ENCODE measurements around the gene PARN.
A peak's percentile ranks its signal among the peaks of the same experiment; 100 is the strongest.
"Not testable (repeated sequence)": the region's sequence is repeated elsewhere in the genome, so short reads cannot be mapped to it uniquely, and the experiment has no call there.

Gene PARN

GRCh38 chr16:14572535-14572934 lies 57.5 kb downstream of the PARN start:
- DNase-seq = no peak

DNA sequence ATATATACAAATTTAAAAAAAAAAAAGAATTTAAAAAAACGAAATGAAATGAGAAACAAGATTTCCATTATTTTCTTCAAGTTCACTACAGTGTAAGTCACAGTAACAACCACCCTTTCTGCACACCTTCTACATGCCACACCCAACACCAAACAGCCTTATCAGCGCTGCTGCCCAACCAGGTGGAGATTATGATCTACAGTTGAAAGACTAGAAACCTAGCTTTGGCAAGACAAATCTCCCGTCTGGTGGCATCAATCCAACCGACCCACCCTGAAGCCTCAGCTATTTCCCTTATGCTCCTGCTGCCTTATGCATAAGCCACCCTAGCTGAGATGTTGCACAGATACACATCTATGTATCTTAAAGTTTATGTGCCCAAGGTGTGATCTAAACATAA lies 60.8 kb downstream of the PARN start:
- no peak for DNase-seq

DNA sequence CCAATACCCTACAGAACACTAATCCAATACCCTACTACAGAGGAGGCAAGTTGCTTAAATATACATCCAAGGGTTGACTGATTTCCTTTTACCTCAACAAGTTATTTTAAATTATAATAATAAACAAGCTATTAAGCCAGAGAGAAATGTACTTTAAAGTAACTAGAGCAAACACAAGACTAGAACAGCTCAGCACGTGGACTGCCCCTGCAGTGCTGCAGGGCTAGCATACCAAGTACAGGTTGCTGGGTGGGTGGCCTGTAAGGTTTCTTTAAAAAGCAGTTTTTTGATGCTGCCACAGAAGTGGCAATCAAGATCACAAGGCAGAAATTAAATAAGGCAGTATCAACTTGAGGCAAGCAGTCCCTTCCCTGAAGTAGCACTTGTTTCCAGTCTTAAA lies 63.5 kb downstream of the PARN start:
- DNase-seq = no peak

GRCh38 chr16:14565688-14566025 lies 64.4 kb downstream of the PARN start:
- DNase-seq = no peak

- peak; percentile 73 for DNase-seq
Observed at GRCh38 chr16:14564861-14565687, 65.0 kb downstream of the PARN start.

DNA sequence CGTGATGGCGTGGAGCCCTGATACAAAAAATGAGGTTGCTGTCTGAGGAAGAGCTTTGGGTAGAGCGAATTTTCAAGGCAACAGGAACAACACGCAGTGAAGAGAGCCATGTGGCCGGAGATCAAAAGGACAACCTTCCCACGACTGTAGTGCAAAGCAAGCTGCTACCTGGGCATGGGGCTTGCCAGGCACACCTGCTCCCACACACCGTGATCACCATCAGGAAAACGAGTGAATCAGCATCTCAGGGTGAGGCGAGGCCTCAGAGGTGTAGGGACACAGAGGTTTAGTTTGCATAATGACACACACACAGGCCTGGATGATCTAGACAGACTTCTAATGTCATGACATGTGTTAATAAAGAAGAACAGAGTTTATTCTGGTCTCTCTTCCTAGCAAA lies 65.7 kb downstream of the PARN start:
- peak; percentile 5 for DNase-seq

DNA sequence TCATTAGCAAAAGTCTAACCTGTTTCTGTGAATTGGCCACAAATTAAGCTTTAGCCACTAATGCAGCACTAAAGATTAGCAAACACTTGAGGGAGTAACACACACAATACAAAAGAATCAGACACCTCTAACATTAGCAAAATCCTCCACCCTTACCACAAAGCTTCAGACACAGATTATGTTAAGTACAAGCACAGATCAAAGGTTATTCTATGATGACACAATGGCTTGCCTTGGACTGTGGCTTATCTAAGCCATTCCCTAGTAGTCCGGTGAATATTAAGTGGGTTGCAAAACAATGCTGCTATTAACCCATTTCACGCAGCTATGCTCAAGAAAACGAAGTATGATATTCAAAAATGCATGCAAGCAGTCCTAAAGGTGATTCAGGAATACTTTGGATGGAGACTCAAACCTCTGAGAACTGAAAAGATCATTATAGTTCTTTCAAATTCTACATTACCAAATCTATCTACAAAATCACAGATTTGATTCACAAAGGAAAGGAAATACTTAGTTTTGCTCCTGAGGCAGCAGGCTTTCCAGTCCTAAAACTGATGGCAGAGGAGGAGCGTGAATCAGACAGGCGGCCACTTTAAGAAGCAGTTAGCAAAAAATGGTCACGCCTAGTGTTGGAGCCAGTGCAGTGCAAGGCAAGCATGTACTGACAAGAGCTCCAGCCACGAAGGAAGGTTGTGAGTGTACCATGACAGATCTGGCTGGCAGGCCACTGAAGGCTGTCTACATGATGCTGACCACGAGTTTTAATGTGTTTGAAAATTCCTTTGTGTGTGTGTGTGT lies 67.2 kb downstream of the PARN start:
- no peak for DNase-seq

GRCh38 chr16:14560523-14560922 lies 69.5 kb downstream of the PARN start:
- no peak for DNase-seq

GRCh38 chr16:14559809-14560241 lies 70.2 kb downstream of the PARN start:
- no peak for DNase-seq

DNA sequence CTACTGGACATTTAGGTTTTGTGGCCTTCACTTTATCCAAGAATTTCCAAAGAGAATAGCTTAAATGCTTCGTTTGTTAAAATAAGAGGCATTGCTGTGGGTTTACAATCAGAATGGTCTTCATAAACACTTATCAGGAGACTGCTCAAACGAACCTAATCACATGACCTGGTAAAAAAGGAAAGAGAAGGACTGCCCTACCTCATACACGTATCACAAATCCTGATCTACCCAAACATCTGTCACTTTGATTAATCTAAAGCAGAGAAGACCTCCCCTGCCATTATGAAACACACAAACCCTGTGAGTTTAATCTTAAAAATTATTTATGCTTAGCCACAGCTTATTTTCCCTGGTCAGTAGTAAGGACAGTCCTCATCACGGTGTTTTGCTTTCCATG lies 76.6 kb downstream of the PARN start:
- no peak for DNase-seq

- no peak for DNase-seq
Observed at GRCh38 chr16:14549789-14550153, 80.3 kb downstream of the PARN start.

GRCh38 chr16:14548933-14549788 lies 80.9 kb downstream of the PARN start:
- DNase-seq = no peak

GRCh38 chr16:14545346-14545884 lies 84.6 kb downstream of the PARN start:
- DNase-seq = no peak

- DNase-seq = not testable (repeated sequence)
Observed at GRCh38 chr16:14544846-14545245, 85.2 kb downstream of the PARN start.

DNA sequence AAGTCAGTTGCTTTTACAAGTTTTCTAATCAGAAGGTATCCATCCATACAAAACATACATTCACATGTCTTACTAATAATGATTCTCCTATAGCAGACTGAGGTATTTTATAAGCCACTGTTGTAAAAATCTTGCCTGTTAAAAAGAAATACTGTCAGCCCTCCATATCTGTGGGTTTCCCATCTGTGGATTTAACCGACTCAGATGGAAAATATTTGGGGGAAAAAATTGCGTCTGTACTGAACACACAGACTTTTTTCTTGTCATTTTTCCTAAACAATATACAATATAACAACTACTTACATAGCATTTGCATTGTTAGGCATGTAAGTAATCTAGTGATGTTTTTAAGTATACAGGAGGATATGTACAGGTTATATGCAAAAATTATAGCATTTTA lies 90.4 kb downstream of the PARN start:
- no peak for DNase-seq

DNA sequence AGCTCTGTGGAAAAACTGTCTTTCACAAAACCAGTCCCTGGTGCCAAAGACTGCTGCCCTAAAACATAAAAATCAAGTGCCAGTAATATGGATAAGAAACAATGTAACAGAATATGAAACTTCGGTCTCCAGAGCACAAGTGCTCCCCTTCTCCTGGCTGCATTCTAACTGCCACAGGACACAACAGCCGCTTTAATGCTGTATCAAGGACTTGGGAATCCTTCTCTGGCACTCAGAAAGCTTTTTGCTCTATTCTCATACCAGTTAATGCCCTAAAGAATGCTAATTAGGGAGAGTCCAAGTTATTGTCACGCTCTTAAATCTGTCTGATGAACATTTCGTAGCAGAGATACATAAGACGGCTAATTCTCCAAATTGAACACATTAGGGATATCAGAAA lies 90.9 kb downstream of the PARN start:
- no peak for DNase-seq

DNA sequence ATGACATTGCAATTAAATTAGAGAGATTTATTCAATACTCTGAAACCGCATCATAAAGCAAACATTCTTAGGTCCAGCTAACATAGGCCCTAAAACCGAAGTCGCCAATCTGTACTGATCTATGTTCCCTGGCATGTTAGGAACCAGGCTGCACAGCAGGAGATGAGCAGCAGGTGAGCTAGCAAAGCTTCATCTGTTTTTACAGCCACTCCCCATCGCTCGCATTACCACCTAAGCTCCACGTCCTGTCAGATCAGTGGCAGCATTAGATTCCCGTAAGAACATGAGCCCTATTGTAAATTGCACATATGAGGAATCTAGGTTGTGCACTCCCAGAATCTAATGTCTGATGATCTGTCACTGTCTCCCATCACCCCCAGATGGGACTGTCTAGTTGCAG lies 91.5 kb downstream of the PARN start:
- no peak for DNase-seq

DNA sequence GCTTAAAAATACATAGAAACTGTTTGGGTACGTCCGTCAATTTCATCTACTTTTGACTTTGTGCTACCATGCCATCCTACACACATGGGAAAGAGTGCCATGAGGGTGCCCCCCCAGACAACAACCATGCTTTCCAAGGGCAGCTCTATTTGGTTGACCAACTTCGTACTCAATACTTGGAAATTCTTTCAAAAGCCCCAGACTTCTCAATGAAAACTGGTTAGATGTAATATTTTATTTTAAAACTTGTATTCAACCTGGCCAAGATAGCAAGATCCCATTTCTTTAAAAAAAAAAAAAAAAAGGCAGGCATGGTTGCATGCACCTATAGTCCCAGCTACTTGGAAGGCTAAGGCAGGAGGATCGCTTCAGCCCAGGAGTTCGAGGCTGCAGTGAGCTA lies 98.4 kb downstream of the PARN start:
- no peak for DNase-seq

DNA sequence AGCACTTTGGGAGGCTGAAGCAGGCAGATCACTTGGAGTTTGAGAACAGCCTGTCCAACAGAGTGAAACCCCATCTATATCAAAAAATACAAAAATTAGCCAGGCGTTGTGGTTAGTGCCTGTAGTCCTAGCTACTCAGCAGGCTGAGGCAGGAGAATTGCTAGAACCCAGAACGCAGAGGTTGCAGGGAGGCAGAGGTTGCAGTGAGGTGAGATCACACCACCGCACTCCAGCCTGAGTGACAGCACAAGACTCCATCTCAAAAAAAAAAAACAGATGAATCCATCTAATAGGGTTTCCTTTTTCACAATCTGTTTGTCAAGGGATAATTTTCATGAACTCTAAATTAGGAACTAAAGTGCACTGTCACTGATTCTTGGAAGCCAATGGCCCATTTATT lies 99.0 kb downstream of the PARN start:
- DNase-seq = no peak

GRCh38 chr16:14530046-14530445 lies 100.0 kb downstream of the PARN start:
- no peak for DNase-seq

DNA sequence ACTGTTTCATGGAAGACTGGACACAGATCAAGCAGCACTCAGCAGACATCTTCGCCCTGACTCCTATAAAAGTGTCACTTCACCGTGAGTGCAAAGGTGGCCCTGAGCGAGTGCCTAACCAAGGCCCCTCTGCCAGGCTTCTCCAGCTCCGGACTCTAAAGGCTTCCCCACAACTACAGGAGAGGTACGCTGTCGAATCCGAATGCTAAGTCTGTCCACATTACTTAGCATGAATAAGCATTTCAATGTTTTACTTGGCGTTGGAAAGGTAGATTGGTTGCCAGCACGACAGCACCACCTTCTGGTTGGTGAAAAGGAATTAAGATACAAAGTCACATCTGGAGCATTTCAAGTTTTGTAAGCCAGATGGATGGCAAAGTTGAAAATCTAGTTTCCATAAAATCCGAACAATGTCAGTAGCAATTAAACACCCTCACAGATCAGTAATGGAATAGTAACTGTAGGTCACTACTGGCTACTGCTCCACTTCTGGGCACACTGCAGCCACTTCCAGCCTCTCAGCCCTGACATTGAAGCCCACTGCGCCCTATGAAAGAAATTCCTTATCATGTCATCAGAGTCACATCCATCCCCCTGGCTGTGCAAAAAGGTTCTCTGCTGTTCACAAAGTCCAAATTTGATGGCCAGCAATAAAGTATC lies 100.9 kb downstream of the PARN start:
- DNase-seq = peak; percentile 44

DNA sequence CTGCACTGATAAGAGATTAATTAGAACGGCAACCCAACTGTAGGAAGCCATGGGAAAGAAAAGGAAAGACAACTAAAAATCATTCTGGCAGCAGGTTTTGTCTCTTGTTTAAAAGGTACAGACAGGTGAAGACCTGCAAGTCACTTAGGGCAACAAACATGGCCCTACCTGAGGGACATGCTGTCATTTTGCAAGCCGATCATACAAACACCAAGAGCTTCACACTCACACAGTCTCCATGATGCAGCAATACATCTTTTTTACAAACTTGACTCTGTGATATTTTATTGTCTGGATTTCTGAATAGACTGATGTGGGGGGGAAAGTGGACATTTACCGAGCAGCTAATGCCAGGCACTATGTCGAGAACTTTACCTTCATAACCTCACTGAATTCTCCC lies 101.8 kb downstream of the PARN start:
- no peak for DNase-seq

Measured in NCI-H2107 (cell line).